Measurements from ENCODE around the gene ALG14.

- TF ChIP-seq CTCF (IDR thresholded peaks at IDR 0.05; ENCODE audit: low read depth, low read length, poor library complexity, severe bottlenecking) (no peak), EZH2phosphoT487 (IDR thresholded peaks at IDR 0.05; ENCODE audit: borderline replicate concordance, low read length) (no peak)
Observed at GRCh38 chr1:94989911-94990473, 82.8 kb downstream of the ALG14 start.

Measured in DOHH2 (cell line).